Calu3 (cell line): Measurements from ENCODE around the gene FAM241B. TPM values are rescaled to one million over a fixed set of nuclear protein-coding genes. Genes with fewer than 3 reads are reported as not detected.

Experiments used
- BruUV-seq: library from RNA; stranded (reverse); fragments of 400-500 nt; replicated peaks from 2 replicates; lab custom pipeline; 2021; lab: Mats Ljungman, UMichigan
- CTCF ChIA-PET: fragments of 300-600 bp; sonication (Branson Sonifier 250); formaldehyde crosslinking; loops from one replicate; lab custom pipeline; 2022; ENCODE audit warnings: antibody characterized with exemption; lab: Charles Lee
- DNase-seq: peaks from one replicate; pipeline ENCODE4 v3.0.0; 2022
- H3K27ac Mint-ChIP-seq: one replicate; pipeline ENCODE4 v1.8.0; 2022; ENCODE audit warnings: mixed read lengths; ENCODE audit not compliant: unreplicated experiment
- H3K27me3 Mint-ChIP-seq: one replicate; pipeline ENCODE4 v1.8.0; 2022; ENCODE audit warnings: mixed read lengths; ENCODE audit not compliant: unreplicated experiment
- H3K36me3 Mint-ChIP-seq: one replicate; pipeline ENCODE4 v1.8.0; 2022; ENCODE audit warnings: mild to moderate bottlenecking, moderate library complexity, mixed read lengths; ENCODE audit not compliant: insufficient read depth, unreplicated experiment
- H3K4me1 Mint-ChIP-seq: one replicate; pipeline ENCODE4 v1.8.0; 2022; ENCODE audit warnings: mild to moderate bottlenecking, low read depth, mixed read lengths; ENCODE audit not compliant: unreplicated experiment
- H3K4me3 Mint-ChIP-seq: one replicate; pipeline ENCODE4 v1.8.0; 2022; ENCODE audit warnings: mild to moderate bottlenecking, low read depth, moderate library complexity, mixed read lengths; ENCODE audit not compliant: unreplicated experiment
- H3K9me3 Mint-ChIP-seq: one replicate; pipeline ENCODE4 v1.8.0; 2022; ENCODE audit warnings: low read depth, mixed read lengths; ENCODE audit not compliant: unreplicated experiment
- intact Hi-C: fragments of 100-400 bp; cut with micrococcal nuclease; formaldehyde crosslinking; loops from one replicate; pipeline ENCODE4 v1.10.0; 2022; ENCODE audit not compliant: unreplicated experiment
- total RNA-seq: library from RNA; stranded (reverse); gene quantifications from 2 replicates; pipeline ENCODE4 v1.2.3, GENCODE V29; 2022
- TF ChIP-seq, protein P1 (sequence below): fragments of 200-600 bp; IDR thresholded peaks from one replicate; pipeline ENCODE4 v1.8.0; 2022; ENCODE audit warnings: antibody characterized with exemption; ENCODE audit not compliant: unreplicated experiment

Gene FAM241B
- total RNA-seq, 1 experiment from 2014 or later, result 25.2 TPM

- no TSS peak for BruUV-seq
These were observed 10.3 kb downstream of the FAM241B start for GRCh38 chr10:69640196-69640980.

GRCh38 chr10:69641261-69641980 is 11.4 kb downstream of the FAM241B start:
- TF ChIP-seq, protein P1, sequence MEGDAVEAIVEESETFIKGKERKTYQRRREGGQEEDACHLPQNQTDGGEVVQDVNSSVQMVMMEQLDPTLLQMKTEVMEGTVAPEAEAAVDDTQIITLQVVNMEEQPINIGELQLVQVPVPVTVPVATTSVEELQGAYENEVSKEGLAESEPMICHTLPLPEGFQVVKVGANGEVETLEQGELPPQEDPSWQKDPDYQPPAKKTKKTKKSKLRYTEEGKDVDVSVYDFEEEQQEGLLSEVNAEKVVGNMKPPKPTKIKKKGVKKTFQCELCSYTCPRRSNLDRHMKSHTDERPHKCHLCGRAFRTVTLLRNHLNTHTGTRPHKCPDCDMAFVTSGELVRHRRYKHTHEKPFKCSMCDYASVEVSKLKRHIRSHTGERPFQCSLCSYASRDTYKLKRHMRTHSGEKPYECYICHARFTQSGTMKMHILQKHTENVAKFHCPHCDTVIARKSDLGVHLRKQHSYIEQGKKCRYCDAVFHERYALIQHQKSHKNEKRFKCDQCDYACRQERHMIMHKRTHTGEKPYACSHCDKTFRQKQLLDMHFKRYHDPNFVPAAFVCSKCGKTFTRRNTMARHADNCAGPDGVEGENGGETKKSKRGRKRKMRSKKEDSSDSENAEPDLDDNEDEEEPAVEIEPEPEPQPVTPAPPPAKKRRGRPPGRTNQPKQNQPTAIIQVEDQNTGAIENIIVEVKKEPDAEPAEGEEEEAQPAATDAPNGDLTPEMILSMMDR, result no peak
- no peaks in the 10 kb centered on the region for H3K4me1 Mint-ChIP-seq
- H3K27me3 Mint-ChIP-seq, result peaks cover 18% of the 10 kb centered on the region
- no peak overlapping the region for H3K27ac Mint-ChIP-seq
- no peaks in the 10 kb centered on the region for H3K9me3 Mint-ChIP-seq
- no peak for DNase-seq
- intact Hi-C loops, result no loop called here
- H3K4me3 Mint-ChIP-seq, result no peak overlapping the region
- no peaks in the 10 kb centered on the region for H3K36me3 Mint-ChIP-seq
- BruUV-seq, result no TSS peak
- CTCF ChIA-PET, result interaction anchor here (1.1 to 1.5 kb wide), 4 partner anchors 75 to 234 kb away, joined by 3 to 4 read pairs (median 4); no protein-coding TSS in a partner anchor

More at GRCh38 chr10:69640196-69640980, 10.3 kb downstream of the FAM241B start:
- no peak overlapping the region for H3K4me3 Mint-ChIP-seq
- H3K9me3 Mint-ChIP-seq, result no peaks in the 10 kb centered on the region
- H3K36me3 Mint-ChIP-seq, result no peaks in the 10 kb centered on the region
- CTCF ChIA-PET, result interaction anchor here (0.8 to 1.3 kb wide), 3 partner anchors 76 to 233 kb away, joined by 3 to 6 read pairs (median 4); no protein-coding TSS in a partner anchor
- intact Hi-C loops, result no loop called here
- no peaks in the 10 kb centered on the region for H3K4me1 Mint-ChIP-seq
- peaks cover 18% of the 10 kb centered on the region for H3K27me3 Mint-ChIP-seq
- TF ChIP-seq, protein P1, result no peak
- H3K27ac Mint-ChIP-seq, result no peak overlapping the region
- DNase-seq, result no peak

DNA sequence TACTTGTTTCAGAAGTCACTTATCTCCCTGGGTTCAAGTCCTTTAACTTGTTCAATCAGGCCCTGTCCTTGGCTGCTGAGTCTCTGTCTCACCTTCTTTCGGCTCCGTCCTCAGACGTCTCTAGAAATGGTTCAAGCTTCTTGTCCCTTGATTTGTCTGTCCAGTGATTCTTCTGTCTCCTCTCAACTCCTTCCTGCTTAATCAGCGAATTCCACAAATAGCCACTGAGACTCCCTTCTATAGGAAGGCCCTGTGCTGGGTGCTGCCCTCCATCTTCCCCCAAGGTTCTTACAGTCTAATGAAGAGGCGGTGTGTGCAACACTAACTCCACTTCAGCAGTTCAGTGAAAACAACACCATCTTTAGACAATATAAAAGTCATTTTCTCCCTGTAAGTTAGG is 12.7 kb downstream of the FAM241B start:
- Mint-ChIP-seq H3K36me3 (no peaks in the 10 kb centered on the region), H3K4me1 (no peaks in the 10 kb centered on the region), H3K9me3 (no peaks in the 10 kb centered on the region), H3K27me3 (peaks cover 18% of the 10 kb centered on the region), H3K4me3 (no peak overlapping the region), H3K27ac (no peak overlapping the region)
- no TSS peak for BruUV-seq
- CTCF ChIA-PET, result interaction anchor here (0.6 to 1.5 kb wide), 3 partner anchors 74 to 375 kb away, joined by 3 to 5 read pairs (median 4); no protein-coding TSS in a partner anchor
- intact Hi-C loops, result no loop called here
- TF ChIP-seq, protein P1, result no peak
- DNase-seq, result no peak

GRCh38 chr10:69643779-69644657 is 14.0 kb downstream of the FAM241B start:
- Mint-ChIP-seq H3K4me3 (no peak overlapping the region), H3K4me1 (no peaks in the 10 kb centered on the region), H3K9me3 (no peaks in the 10 kb centered on the region), H3K36me3 (no peaks in the 10 kb centered on the region), H3K27me3 (peaks cover 18% of the 10 kb centered on the region), H3K27ac (no peak overlapping the region)
- CTCF ChIA-PET, result interaction anchor here (0.8 to 1.8 kb wide), 11 partner anchors 15 to 271 kb away, joined by 3 to 20 read pairs (median 5); no protein-coding TSS in a partner anchor
- intact Hi-C loops, result loop anchor here (1.0 to 2.0 kb wide), 2 partner anchors 73 to 157 kb away; partner anchors contain the start of gene COL13A1
- DNase-seq, result no peak
- TF ChIP-seq, protein P1, result no peak
- no TSS peak for BruUV-seq
